ENCODE results near the gene DIP2C.

DIP2C gene

DNA sequence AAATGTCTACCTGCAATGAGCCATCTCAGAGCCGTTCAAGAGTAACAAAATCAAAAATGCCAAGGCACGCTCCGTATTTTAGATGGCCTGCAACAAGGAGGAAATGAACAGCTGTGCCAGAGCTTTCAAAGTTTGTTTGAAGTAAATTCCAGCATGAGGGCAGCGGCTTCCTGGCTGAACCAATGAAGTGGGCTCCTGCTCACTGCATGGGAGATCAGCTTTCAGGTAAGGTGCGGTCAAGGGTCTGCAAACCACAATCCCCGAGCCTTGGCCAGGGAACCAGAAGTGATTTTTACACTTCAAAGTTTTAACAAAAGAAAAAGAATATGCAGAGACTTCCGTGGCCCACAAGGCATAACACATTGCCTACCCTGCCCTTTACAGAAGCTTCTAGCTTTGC is 120.6 kb downstream of the DIP2C start:
- no peak overlapping the region for H2BK5ac ChIP-seq (ENCODE audit: low read depth, low read length, poor library complexity)
- WGBS (ENCODE audit: extremely low coverage, insufficient coverage, insufficient read length): no CpG with 5 or more reads among the region's 7 CpGs
- H3K4me2 ChIP-seq (ENCODE audit: low read length): no peak overlapping the region
- H4K12ac ChIP-seq (ENCODE audit: low read depth, low read length): no peak overlapping the region
- H3K9me3 ChIP-seq (ENCODE audit: insufficient read depth, low read depth, low read length): peaks cover 10% of the 10 kb centered on the region
- no peak overlapping the region for H4K8ac ChIP-seq (ENCODE audit: low read depth, low read length)
- no peak overlapping the region for H3K27ac ChIP-seq (ENCODE audit: low read depth, low read length)
- no peak for DNase-seq
- H3K36me3 ChIP-seq (ENCODE audit: control insufficient read depth in 1 of 2, insufficient read depth in 2 of 2, low read length in 2 of 2): peaks cover 0 to 3% of the 10 kb centered on the region in 2 experiments
- no peak overlapping the region for H3K9ac ChIP-seq (ENCODE audit: low read length)
- no peak overlapping the region for H2AFZ ChIP-seq (ENCODE audit: insufficient read depth, low read length, poor library complexity)
- no peaks in the 10 kb centered on the region for H3K79me1 ChIP-seq (ENCODE audit: low read length)
- H3K18ac ChIP-seq (ENCODE audit: low read length): no peak overlapping the region
- H3K4ac ChIP-seq (ENCODE audit: low read depth, low read length): no peak overlapping the region
- no peak overlapping the region for H2BK12ac ChIP-seq (ENCODE audit: low read length)
- H3K4me1 ChIP-seq (ENCODE audit: control insufficient read depth in 1 of 2, insufficient read depth in 2 of 2, low read length in 2 of 2): peaks cover 12 to 23% of the 10 kb centered on the region in 2 experiments
- H2AK5ac ChIP-seq (ENCODE audit: low read length): no peak overlapping the region
- no peak overlapping the region for H3K23ac ChIP-seq (ENCODE audit: low read length)
- no peaks in the 10 kb centered on the region for H3K79me2 ChIP-seq (ENCODE audit: control insufficient read depth, insufficient read depth, low read length, poor library complexity)
- no peak overlapping the region for H3K4me3 ChIP-seq (ENCODE audit: low read depth, low read length)
- H2BK120ac ChIP-seq (ENCODE audit: insufficient read depth, low read length, poor library complexity): no peak overlapping the region
- no peak overlapping the region for H3K14ac ChIP-seq (ENCODE audit: low read length)
- no peak overlapping the region for H4K91ac ChIP-seq (ENCODE audit: low read depth, low read length)
- H3K27me3 ChIP-seq (ENCODE audit: insufficient read depth, low read length): no peaks in the 10 kb centered on the region

DNA sequence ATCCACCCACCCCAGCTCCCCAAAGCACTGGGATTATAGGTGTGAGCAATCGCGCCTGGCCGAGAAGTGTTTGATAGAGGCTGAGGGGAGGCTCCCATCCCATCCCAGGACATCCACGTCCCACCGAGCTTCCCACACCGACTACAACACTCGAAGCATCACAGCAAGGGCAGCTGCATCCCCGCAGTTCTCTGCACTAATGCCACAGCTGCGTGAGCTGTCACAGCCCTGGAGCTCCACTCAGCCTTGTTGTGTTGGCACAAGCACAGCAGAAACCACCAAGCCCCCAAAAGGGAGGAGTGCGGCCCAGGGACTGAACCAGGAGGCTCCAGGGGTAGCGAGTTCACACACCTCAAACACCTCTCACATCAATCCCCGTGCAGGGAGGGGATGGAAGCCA is 121.6 kb downstream of the DIP2C start:
- H3K4me3 ChIP-seq (ENCODE audit: low read depth, low read length): no peak overlapping the region
- peaks cover 0 to 3% of the 10 kb centered on the region in 2 experiments for H3K36me3 ChIP-seq (ENCODE audit: control insufficient read depth in 1 of 2, insufficient read depth in 2 of 2, low read length in 2 of 2)
- no peak overlapping the region for H3K27ac ChIP-seq (ENCODE audit: low read depth, low read length)
- H3K79me1 ChIP-seq (ENCODE audit: low read length): no peaks in the 10 kb centered on the region
- no peak overlapping the region for H2AK5ac ChIP-seq (ENCODE audit: low read length)
- no peaks in the 10 kb centered on the region for H3K79me2 ChIP-seq (ENCODE audit: control insufficient read depth, insufficient read depth, low read length, poor library complexity)
- no peak overlapping the region for H2BK5ac ChIP-seq (ENCODE audit: low read depth, low read length, poor library complexity)
- no CpG with 5 or more reads among the region's 12 CpGs for WGBS (ENCODE audit: extremely low coverage, insufficient coverage, insufficient read length)
- no peak overlapping the region for H3K9ac ChIP-seq (ENCODE audit: low read length)
- H3K27me3 ChIP-seq (ENCODE audit: insufficient read depth, low read length): no peaks in the 10 kb centered on the region
- H4K8ac ChIP-seq (ENCODE audit: low read depth, low read length): no peak overlapping the region
- H3K4me2 ChIP-seq (ENCODE audit: low read length): no peak overlapping the region
- no peak overlapping the region for H3K23ac ChIP-seq (ENCODE audit: low read length)
- H3K9me3 ChIP-seq (ENCODE audit: insufficient read depth, low read depth, low read length): peaks cover 10% of the 10 kb centered on the region
- H4K12ac ChIP-seq (ENCODE audit: low read depth, low read length): no peak overlapping the region
- no peak overlapping the region for H2BK12ac ChIP-seq (ENCODE audit: low read length)
- DNase-seq: no peak
- H2BK120ac ChIP-seq (ENCODE audit: insufficient read depth, low read length, poor library complexity): no peak overlapping the region
- peaks cover 11 to 23% of the 10 kb centered on the region in 2 experiments for H3K4me1 ChIP-seq (ENCODE audit: control insufficient read depth in 1 of 2, insufficient read depth in 2 of 2, low read length in 2 of 2)
- H3K14ac ChIP-seq (ENCODE audit: low read length): no peak overlapping the region
- no peak overlapping the region for H3K18ac ChIP-seq (ENCODE audit: low read length)
- no peak overlapping the region for H4K91ac ChIP-seq (ENCODE audit: low read depth, low read length)
- H3K4ac ChIP-seq (ENCODE audit: low read depth, low read length): no peak overlapping the region
- H2AFZ ChIP-seq (ENCODE audit: insufficient read depth, low read length, poor library complexity): no peak overlapping the region

DNA sequence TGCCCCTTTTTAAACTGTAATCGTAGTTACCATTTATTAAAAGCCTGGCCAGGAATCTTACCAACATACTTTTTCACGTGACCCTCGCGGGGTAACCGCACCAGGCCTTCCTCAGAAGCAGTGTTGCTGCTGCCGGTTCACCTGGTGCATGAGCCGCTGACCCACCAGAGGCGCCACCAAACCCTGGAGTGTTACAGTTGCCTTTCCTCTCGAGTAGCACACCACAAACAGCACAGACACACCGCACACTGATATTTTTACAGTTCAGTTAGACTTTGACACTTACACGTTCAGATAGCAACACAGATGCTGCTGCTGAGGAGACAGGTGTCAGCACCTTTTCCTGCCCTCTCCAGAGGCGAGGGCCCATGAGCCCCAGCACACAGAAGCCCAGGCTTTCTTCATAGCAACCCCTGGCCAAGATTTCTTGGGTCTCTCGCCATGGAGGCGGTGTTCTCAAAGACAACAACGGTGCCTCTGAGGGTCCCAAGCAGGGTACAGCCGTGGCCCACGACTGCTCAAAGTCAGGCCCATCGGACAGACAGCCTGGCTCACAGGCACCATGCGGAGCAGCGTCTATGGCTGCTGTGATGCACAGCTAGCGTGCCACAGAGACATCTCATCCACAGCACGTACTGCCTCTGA is 123.1 kb downstream of the DIP2C start:
- peak overlapping the region; percentile 17 for H3K4ac ChIP-seq (ENCODE audit: low read depth, low read length)
- H3K23ac ChIP-seq (ENCODE audit: low read length): no peak overlapping the region
- no peak overlapping the region for H3K4me2 ChIP-seq (ENCODE audit: low read length)
- H4K12ac ChIP-seq (ENCODE audit: low read depth, low read length): no peak overlapping the region
- peaks cover 7 to 17% of the 10 kb centered on the region in 2 experiments for H3K4me1 ChIP-seq (ENCODE audit: control insufficient read depth in 1 of 2, insufficient read depth in 2 of 2, low read length in 2 of 2)
- H3K27ac ChIP-seq (ENCODE audit: low read depth, low read length): no peak overlapping the region
- no CpG with 5 or more reads among the region's 22 CpGs for WGBS (ENCODE audit: extremely low coverage, insufficient coverage, insufficient read length)
- H3K36me3 ChIP-seq (ENCODE audit: control insufficient read depth in 1 of 2, insufficient read depth in 2 of 2, low read length in 2 of 2): peaks cover 0 to 3% of the 10 kb centered on the region in 2 experiments
- H3K9me3 ChIP-seq (ENCODE audit: insufficient read depth, low read depth, low read length): peaks cover 10% of the 10 kb centered on the region
- H3K14ac ChIP-seq (ENCODE audit: low read length): no peak overlapping the region
- H2AFZ ChIP-seq (ENCODE audit: insufficient read depth, low read length, poor library complexity): no peak overlapping the region
- H2BK120ac ChIP-seq (ENCODE audit: insufficient read depth, low read length, poor library complexity): no peak overlapping the region
- H3K27me3 ChIP-seq (ENCODE audit: insufficient read depth, low read length): no peaks in the 10 kb centered on the region
- no peak overlapping the region for H3K4me3 ChIP-seq (ENCODE audit: low read depth, low read length)
- H2BK12ac ChIP-seq (ENCODE audit: low read length): no peak overlapping the region
- no peak overlapping the region for H2BK5ac ChIP-seq (ENCODE audit: low read depth, low read length, poor library complexity)
- no peak overlapping the region for H2AK5ac ChIP-seq (ENCODE audit: low read length)
- H3K79me1 ChIP-seq (ENCODE audit: low read length): no peaks in the 10 kb centered on the region
- H4K91ac ChIP-seq (ENCODE audit: low read depth, low read length): no peak overlapping the region
- H3K18ac ChIP-seq (ENCODE audit: low read length): no peak overlapping the region
- H3K9ac ChIP-seq (ENCODE audit: low read length): no peak overlapping the region
- no peak for DNase-seq
- no peak overlapping the region for H4K8ac ChIP-seq (ENCODE audit: low read depth, low read length)
- no peaks in the 10 kb centered on the region for H3K79me2 ChIP-seq (ENCODE audit: control insufficient read depth, insufficient read depth, low read length, poor library complexity)

DNA sequence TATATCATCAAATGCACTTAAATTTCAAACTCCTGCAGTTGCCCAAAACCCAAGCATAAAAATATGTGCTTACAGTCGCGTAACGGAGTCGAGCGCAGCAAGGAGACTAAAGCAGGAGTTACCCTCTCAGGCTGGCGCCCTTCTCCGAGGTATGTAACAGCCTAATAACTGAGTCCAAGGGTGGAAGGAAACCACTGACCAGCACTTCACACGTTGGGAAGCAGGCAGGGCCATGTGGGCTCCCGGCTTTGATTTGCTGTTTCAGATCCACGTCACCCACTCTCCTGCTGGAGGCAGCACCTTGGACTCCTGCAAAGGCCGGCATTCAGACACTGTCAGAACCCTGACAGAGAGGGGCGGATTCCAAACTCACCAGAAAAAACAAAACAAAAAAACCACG is 123.8 kb downstream of the DIP2C start:
- Histone ChIP-seq H4K91ac (ENCODE audit: low read depth, low read length) (no peak overlapping the region), H3K79me2 (ENCODE audit: control insufficient read depth, insufficient read depth, low read length, poor library complexity) (no peaks in the 10 kb centered on the region), H2BK12ac (ENCODE audit: low read length) (no peak overlapping the region), H3K14ac (ENCODE audit: low read length) (no peak overlapping the region), H3K4ac (ENCODE audit: low read depth, low read length) (no peak overlapping the region), H3K4me1 (ENCODE audit: control insufficient read depth in 1 of 2, insufficient read depth in 2 of 2, low read length in 2 of 2) (peaks cover 3 to 17% of the 10 kb centered on the region in 2 experiments), H3K4me2 (ENCODE audit: low read length) (no peak overlapping the region), H3K23ac (ENCODE audit: low read length) (no peak overlapping the region), H3K18ac (ENCODE audit: low read length) (no peak overlapping the region), H3K79me1 (ENCODE audit: low read length) (no peaks in the 10 kb centered on the region), H3K36me3 (ENCODE audit: control insufficient read depth in 1 of 2, insufficient read depth in 2 of 2, low read length in 2 of 2) (peaks cover 0 to 3% of the 10 kb centered on the region in 2 experiments), H2BK5ac (ENCODE audit: low read depth, low read length, poor library complexity) (no peak overlapping the region), H3K27me3 (ENCODE audit: insufficient read depth, low read length) (no peaks in the 10 kb centered on the region), H3K9me3 (ENCODE audit: insufficient read depth, low read depth, low read length) (peaks cover 10% of the 10 kb centered on the region), H2AK5ac (ENCODE audit: low read length) (no peak overlapping the region), H3K4me3 (ENCODE audit: low read depth, low read length) (no peak overlapping the region), H4K8ac (ENCODE audit: low read depth, low read length) (no peak overlapping the region), H3K9ac (ENCODE audit: low read length) (no peak overlapping the region), H3K27ac (ENCODE audit: low read depth, low read length) (no peak overlapping the region), H2BK120ac (ENCODE audit: insufficient read depth, low read length, poor library complexity) (no peak overlapping the region), H2AFZ (ENCODE audit: insufficient read depth, low read length, poor library complexity) (no peak overlapping the region), H4K12ac (ENCODE audit: low read depth, low read length) (no peak overlapping the region)
- DNase-seq: no peak
- WGBS (ENCODE audit: extremely low coverage, insufficient coverage, insufficient read length): no CpG with 5 or more reads among the region's 13 CpGs

All from trophoblast cell (in vitro differentiated cells and primary cell).